ENCODE results near the gene SLC38A8.

The SLC38A8 gene

GRCh38 chr16:84029297-84030047 is 13.1 kb downstream of the SLC38A8 start:
- no peak overlapping the region for H3K27ac ChIP-seq
- TF ChIP-seq CTCF (IDR thresholded peaks at IDR 0.05) (no peak), ZFX (IDR thresholded peaks at IDR 0.05; ENCODE audit: borderline replicate concordance) (no peak)

GRCh38 chr16:84027625-84028024 is 15.0 kb downstream of the SLC38A8 start:
- TF ChIP-seq CTCF (IDR thresholded peaks at IDR 0.05) (no peak), ZFX (IDR thresholded peaks at IDR 0.05; ENCODE audit: borderline replicate concordance) (no peak)
- H3K27ac ChIP-seq, result no peak overlapping the region

- no peak overlapping the region for H3K27ac ChIP-seq
- TF ChIP-seq ZFX (IDR thresholded peaks at IDR 0.05; ENCODE audit: borderline replicate concordance) (no peak), CTCF (IDR thresholded peaks at IDR 0.05) (no peak)
Measured at GRCh38 chr16:84026606-84027005, 16.0 kb downstream of the SLC38A8 start.

- H3K27ac ChIP-seq, result no peak overlapping the region
- TF ChIP-seq ZFX (IDR thresholded peaks at IDR 0.05; ENCODE audit: borderline replicate concordance) (no peak), CTCF (IDR thresholded peaks at IDR 0.05) (no peak)
Measured at GRCh38 chr16:84024854-84025253, 17.7 kb downstream of the SLC38A8 start.

GRCh38 chr16:84022644-84023043 is 20.0 kb downstream of the SLC38A8 start:
- no peak overlapping the region for H3K27ac ChIP-seq
- no peak for TF ChIP-seq ZFX (IDR thresholded peaks at IDR 0.05; ENCODE audit: borderline replicate concordance)
- TF ChIP-seq CTCF (IDR thresholded peaks at IDR 0.05), result no peak

- TF ChIP-seq CTCF (IDR thresholded peaks at IDR 0.05) (no peak), ZFX (IDR thresholded peaks at IDR 0.05; ENCODE audit: borderline replicate concordance) (no peak)
- no peak overlapping the region for H3K27ac ChIP-seq
Measured at GRCh38 chr16:84021488-84021887, 21.1 kb downstream of the SLC38A8 start.

GRCh38 chr16:84020353-84020752 is 22.2 kb downstream of the SLC38A8 start:
- H3K27ac ChIP-seq, result no peak overlapping the region
- TF ChIP-seq CTCF (IDR thresholded peaks at IDR 0.05) (no peak), ZFX (IDR thresholded peaks at IDR 0.05; ENCODE audit: borderline replicate concordance) (no peak)
